ENCODE results near the gene ERBB4.
A peak's percentile ranks its signal among the peaks of the same experiment; 100 is the strongest.

ERBB4 gene

GRCh38 chr2:212284166-212284565 is 254.4 kb downstream of the ERBB4 start:
- TF ChIP-seq PATZ1 (CRISPR knock-in tag; IDR thresholded peaks at IDR 0.05; ENCODE audit: borderline replicate concordance) (no peak), ISL1 (CRISPR knock-in tag; IDR thresholded peaks at IDR 0.05) (0 out of 2 replicates have a peak, but pooled peaks have one; percentile 23)

GRCh38 chr2:212282671-212283261 is 255.8 kb downstream of the ERBB4 start:
- no peak for ATAC-seq

More at GRCh38 chr2:212284166-212284565, 254.4 kb downstream of the ERBB4 start:
- ATAC-seq, result no peak

GRCh38 chr2:212276813-212277212 is 261.8 kb downstream of the ERBB4 start:
- TF ChIP-seq ESRRG (CRISPR knock-in tag; IDR thresholded peaks at IDR 0.05) (no peak), PPARA (CRISPR knock-in tag; IDR thresholded peaks at IDR 0.05; ENCODE audit: borderline replicate concordance) (no peak), TCF4 (CRISPR knock-in tag; IDR thresholded peaks at IDR 0.05; ENCODE audit: borderline replicate concordance) (no peak), GLIS3 (CRISPR knock-in tag; IDR thresholded peaks at IDR 0.05) (no peak), CREB5 (CRISPR knock-in tag; IDR thresholded peaks at IDR 0.05; ENCODE audit: low read depth) (no peak)
- no peak for ATAC-seq

More at GRCh38 chr2:212282671-212283261, 255.8 kb downstream of the ERBB4 start:
- TF ChIP-seq CSDC2 (CRISPR knock-in tag; IDR thresholded peaks at IDR 0.05) (no peak), ISL1 (CRISPR knock-in tag; IDR thresholded peaks at IDR 0.05) (no peak), CREB5 (CRISPR knock-in tag; IDR thresholded peaks at IDR 0.05; ENCODE audit: low read depth) (no peak), CSRNP3 (CRISPR knock-in tag; IDR thresholded peaks at IDR 0.05) (no peak), RARB (CRISPR knock-in tag; IDR thresholded peaks at IDR 0.05) (no peak)

- TF ChIP-seq ESRRG (CRISPR knock-in tag; IDR thresholded peaks at IDR 0.05), result no peak
- no peak for TF ChIP-seq ZNF565 (CRISPR knock-in tag; conservative IDR thresholded peaks at IDR 0.05; ENCODE audit: low read depth)
- TF ChIP-seq OSR1 (CRISPR knock-in tag; IDR thresholded peaks at IDR 0.05), result no peak
- TF ChIP-seq TCF4 (CRISPR knock-in tag; IDR thresholded peaks at IDR 0.05; ENCODE audit: borderline replicate concordance), result no peak
- no peak for TF ChIP-seq POU6F1 (CRISPR knock-in tag; IDR thresholded peaks at IDR 0.05; ENCODE audit: borderline replicate concordance, low read depth)
- ATAC-seq, result no peak
Observed at GRCh38 chr2:212274215-212274614, 264.4 kb downstream of the ERBB4 start.

GRCh38 chr2:212271583-212271982 is 267.0 kb downstream of the ERBB4 start:
- ATAC-seq, result peak; percentile 58; the same call in 2 of the 3 replicates
- TF ChIP-seq GLIS3 (CRISPR knock-in tag; IDR thresholded peaks at IDR 0.05) (no peak), ESRRG (CRISPR knock-in tag; IDR thresholded peaks at IDR 0.05) (no peak), OSR1 (CRISPR knock-in tag; IDR thresholded peaks at IDR 0.05) (no peak), ISL1 (CRISPR knock-in tag; IDR thresholded peaks at IDR 0.05) (peak; percentile 76), ARNTL (CRISPR knock-in tag; IDR thresholded peaks at IDR 0.05; ENCODE audit: borderline replicate concordance, low read depth) (no peak), ZFP3 (CRISPR knock-in tag; IDR thresholded peaks at IDR 0.05) (peak; percentile 63; the same call in 1 of the 2 replicates), CREB5 (CRISPR knock-in tag; IDR thresholded peaks at IDR 0.05; ENCODE audit: low read depth) (no peak), POU6F1 (CRISPR knock-in tag; IDR thresholded peaks at IDR 0.05; ENCODE audit: borderline replicate concordance, low read depth) (no peak), SNAI2 (CRISPR knock-in tag; IDR thresholded peaks at IDR 0.05) (no peak)

Measured in SK-N-SH treated with all-trans-retinoic acid at 6 μM for 48 hours (cell line).